ENCODE measurements around the gene SLC9C2. TPM values are rescaled to one million over a fixed set of nuclear protein-coding genes. Genes with fewer than 3 reads are reported as not detected.

Gene SLC9C2
- polyA plus RNA-seq, 3 donors, result not detected

- no peak overlapping the region for H3K4me3 Mint-ChIP-seq
- no peak overlapping the region for H3K9ac ChIP-seq (ENCODE audit: insufficient read depth, low read length, poor library complexity, severe bottlenecking)
These were observed 48.2 kb downstream of the SLC9C2 start for GRCh38 chr1:173554541-173555250.

GRCh38 chr1:173554089-173554488 lies 48.8 kb downstream of the SLC9C2 start:
- H3K36me3 ChIP-seq (replicated peaks in 1 of 2; ENCODE audit: control insufficient read depth in 1 of 2, insufficient read depth in 2 of 2, low read length in 2 of 2), result no peaks in the 10 kb centered on the region
- no peak overlapping the region for H2AFZ ChIP-seq (ENCODE audit: insufficient read depth, low read depth, low read length, poor library complexity, severe bottlenecking)
- Mint-ChIP-seq H3K4me3 (no peak overlapping the region), H3K27me3 (ENCODE audit: low read depth in 3 of 3) (no peaks in the 10 kb centered on the region), H3K36me3 (no peaks in the 10 kb centered on the region), H3K9me3 (peaks cover 0 to 3% (median 0%) of the 10 kb centered on the region in 7 donors), H3K4me1 (no peaks in the 10 kb centered on the region), H3K27ac (no peak overlapping the region)
- no peak for TF ChIP-seq CTCF (IDR thresholded peaks at IDR 0.05)
- H3K27me3 ChIP-seq (ENCODE audit: control insufficient read depth in 2 of 2, insufficient read depth in 2 of 2, low read length in 2 of 2), result no peaks in the 10 kb centered on the region
- no peak for DNase-seq
- H4K20me1 ChIP-seq (ENCODE audit: insufficient read depth, low read length), result no peaks in the 10 kb centered on the region
- no peaks in the 10 kb centered on the region for H3K4me1 ChIP-seq (ENCODE audit: control insufficient read depth in 1 of 2, insufficient read depth in 2 of 2, low read length in 2 of 2)
- H3K9ac ChIP-seq (ENCODE audit: insufficient read depth, low read length, poor library complexity, severe bottlenecking), result no peak overlapping the region
- no peak overlapping the region for H3K4me2 ChIP-seq (replicated peaks; ENCODE audit: extremely low read depth, low read length, poor library complexity, severe bottlenecking)
- WGBS (ENCODE audit: insufficient coverage), result no CpG with 5 or more reads among the region's 4 CpGs
- intact Hi-C loops (cut with micrococcal nuclease), result no loop called here
- no peaks in the 10 kb centered on the region for H3K79me2 ChIP-seq (ENCODE audit: insufficient read depth, low read length)
- no peak overlapping the region for H3K4me3 ChIP-seq (replicated peaks in 1 of 3; ENCODE audit: low read depth in 2 of 3, low read length in 3 of 3)
- H3K9me3 ChIP-seq (replicated peaks in 1 of 2; ENCODE audit: control insufficient read depth in 1 of 2, insufficient read depth in 1 of 2, low read length in 2 of 2), result no peaks in the 10 kb centered on the region
- H3K27ac ChIP-seq (ENCODE audit: low read depth in 1 of 2, low read length in 2 of 2), result no peak overlapping the region

More at GRCh38 chr1:173554541-173555250, 48.2 kb downstream of the SLC9C2 start:
- 97% methylated on average over 4 of the region's 6 CpGs for WGBS (ENCODE audit: insufficient coverage)
- intact Hi-C loops (cut with micrococcal nuclease), result no loop called here
- Histone ChIP-seq H3K36me3 (replicated peaks in 1 of 2; ENCODE audit: control insufficient read depth in 1 of 2, insufficient read depth in 2 of 2, low read length in 2 of 2) (no peaks in the 10 kb centered on the region), H3K9me3 (replicated peaks in 1 of 2; ENCODE audit: control insufficient read depth in 1 of 2, insufficient read depth in 1 of 2, low read length in 2 of 2) (no peaks in the 10 kb centered on the region), H2AFZ (ENCODE audit: insufficient read depth, low read depth, low read length, poor library complexity, severe bottlenecking) (no peak overlapping the region), H4K20me1 (ENCODE audit: insufficient read depth, low read length) (no peaks in the 10 kb centered on the region), H3K4me2 (replicated peaks; ENCODE audit: extremely low read depth, low read length, poor library complexity, severe bottlenecking) (no peak overlapping the region), H3K27me3 (ENCODE audit: control insufficient read depth in 2 of 2, insufficient read depth in 2 of 2, low read length in 2 of 2) (no peaks in the 10 kb centered on the region), H3K4me1 (ENCODE audit: control insufficient read depth in 1 of 2, insufficient read depth in 2 of 2, low read length in 2 of 2) (no peaks in the 10 kb centered on the region), H3K4me3 (replicated peaks in 1 of 3; ENCODE audit: low read depth in 2 of 3, low read length in 3 of 3) (no peak overlapping the region), H3K79me2 (ENCODE audit: insufficient read depth, low read length) (no peaks in the 10 kb centered on the region), H3K27ac (ENCODE audit: low read depth in 1 of 2, low read length in 2 of 2) (no peak overlapping the region)
- Mint-ChIP-seq H3K27ac (no peak overlapping the region), H3K9me3 (peaks cover 0 to 3% (median 0%) of the 10 kb centered on the region in 7 donors), H3K27me3 (ENCODE audit: low read depth in 3 of 3) (peaks cover 0 to 3% (median 0%) of the 10 kb centered on the region in 3 donors), H3K36me3 (no peaks in the 10 kb centered on the region), H3K4me1 (no peaks in the 10 kb centered on the region)
- no peak for DNase-seq
- no peak for TF ChIP-seq CTCF (IDR thresholded peaks at IDR 0.05)
